Upper lobe of right lung (tissue), 1 donor: ENCODE measurements around the gene MPHOSPH9. TPM values are rescaled to one million over a fixed set of nuclear protein-coding genes. Genes with fewer than 3 reads are reported as not detected.

ENCODE experiments used
- ATAC-seq: fragments of 200-7000 bp; cut with Tn5 transposase; one replicate; pipeline ENCODE4 v1.9.1; 2020; ENCODE audit warnings: mild to moderate bottlenecking, moderate library complexity
- DNase-seq: peaks from one replicate; pipeline ENCODE4 v3.0.0-alpha.2; 2020
- H3K27ac ChIP-seq: fragments of 200-600 bp; one replicate; pipeline ENCODE4 v1.8.0; 2022
- H3K27me3 ChIP-seq: fragments of 200-600 bp; one replicate; pipeline ENCODE4 v1.8.0; 2022; ENCODE audit warnings: mild to moderate bottlenecking
- H3K36me3 ChIP-seq: fragments of 200-600 bp; one replicate; pipeline ENCODE4 v1.8.0; 2022
- H3K4me1 ChIP-seq: fragments of 200-600 bp; one replicate; pipeline ENCODE4 v1.8.0; 2022
- H3K4me3 ChIP-seq: fragments of 200-600 bp; one replicate; pipeline ENCODE4 v1.8.0; 2022; ENCODE audit warnings: mild to moderate bottlenecking
- H3K9me3 ChIP-seq: fragments of 200-600 bp; one replicate; pipeline ENCODE4 v1.8.0; 2022
- intact Hi-C: fragments of 100-400 bp; cut with DNase I; formaldehyde crosslinking; loops from one replicate; pipeline ENCODE4 v1.11.0; 2022
- total RNA-seq: library from RNA; stranded (reverse); fragmentation: NEBNext Ultra II Directional; extraction: Animal tissue kit (Norgen Biotek cat#: 25700); gene quantifications from one replicate; pipeline ENCODE4 v1.2.1, GENCODE V29; 2021
- TF ChIP-seq, protein P1 (sequence below): fragments of 200-600 bp; IDR thresholded peaks from one replicate; pipeline ENCODE4 v1.8.0; 2022; ENCODE audit warnings: antibody characterized with exemption
- donor health status: DM: no; HTN: yes; CAD: no; lungs with severe emphysema.

MPHOSPH9 gene
- total RNA-seq, 1 donor from 2014 or later, result 20.3 TPM

DNA sequence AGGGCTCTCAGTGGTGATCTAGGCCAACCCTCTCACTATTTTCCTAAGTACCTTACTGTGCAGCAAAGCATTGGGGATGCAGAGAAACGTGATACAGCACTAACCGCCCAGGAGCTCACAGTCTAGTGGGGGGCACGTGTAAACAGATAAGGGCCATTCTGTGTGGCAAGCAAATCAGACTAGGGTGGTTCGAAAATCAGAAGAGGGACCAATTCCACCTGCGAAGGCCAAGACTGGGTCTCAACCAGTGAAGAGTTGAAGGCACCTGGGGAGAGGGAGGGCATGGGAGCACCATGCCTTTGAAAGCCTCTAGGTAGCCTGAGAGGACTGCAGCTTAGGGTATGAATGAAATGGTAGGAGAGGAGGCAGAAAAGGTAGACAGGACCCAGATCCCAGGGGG, 84.3 kb downstream of the MPHOSPH9 start:
- ATAC-seq (no peak), DNase-seq (no peak)
- no peaks in the 10 kb centered on the region for H3K36me3 ChIP-seq
- H3K9me3 ChIP-seq, result no peaks in the 10 kb centered on the region
- H3K27ac ChIP-seq, result peak overlapping the region; percentile 75
- intact Hi-C loops, result no loop called here
- peaks cover 31% of the 10 kb centered on the region for H3K4me1 ChIP-seq
- TF ChIP-seq, protein P1, sequence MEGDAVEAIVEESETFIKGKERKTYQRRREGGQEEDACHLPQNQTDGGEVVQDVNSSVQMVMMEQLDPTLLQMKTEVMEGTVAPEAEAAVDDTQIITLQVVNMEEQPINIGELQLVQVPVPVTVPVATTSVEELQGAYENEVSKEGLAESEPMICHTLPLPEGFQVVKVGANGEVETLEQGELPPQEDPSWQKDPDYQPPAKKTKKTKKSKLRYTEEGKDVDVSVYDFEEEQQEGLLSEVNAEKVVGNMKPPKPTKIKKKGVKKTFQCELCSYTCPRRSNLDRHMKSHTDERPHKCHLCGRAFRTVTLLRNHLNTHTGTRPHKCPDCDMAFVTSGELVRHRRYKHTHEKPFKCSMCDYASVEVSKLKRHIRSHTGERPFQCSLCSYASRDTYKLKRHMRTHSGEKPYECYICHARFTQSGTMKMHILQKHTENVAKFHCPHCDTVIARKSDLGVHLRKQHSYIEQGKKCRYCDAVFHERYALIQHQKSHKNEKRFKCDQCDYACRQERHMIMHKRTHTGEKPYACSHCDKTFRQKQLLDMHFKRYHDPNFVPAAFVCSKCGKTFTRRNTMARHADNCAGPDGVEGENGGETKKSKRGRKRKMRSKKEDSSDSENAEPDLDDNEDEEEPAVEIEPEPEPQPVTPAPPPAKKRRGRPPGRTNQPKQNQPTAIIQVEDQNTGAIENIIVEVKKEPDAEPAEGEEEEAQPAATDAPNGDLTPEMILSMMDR, result no peak
- H3K27me3 ChIP-seq, result no peaks in the 10 kb centered on the region
- no peak overlapping the region for H3K4me3 ChIP-seq

DNA sequence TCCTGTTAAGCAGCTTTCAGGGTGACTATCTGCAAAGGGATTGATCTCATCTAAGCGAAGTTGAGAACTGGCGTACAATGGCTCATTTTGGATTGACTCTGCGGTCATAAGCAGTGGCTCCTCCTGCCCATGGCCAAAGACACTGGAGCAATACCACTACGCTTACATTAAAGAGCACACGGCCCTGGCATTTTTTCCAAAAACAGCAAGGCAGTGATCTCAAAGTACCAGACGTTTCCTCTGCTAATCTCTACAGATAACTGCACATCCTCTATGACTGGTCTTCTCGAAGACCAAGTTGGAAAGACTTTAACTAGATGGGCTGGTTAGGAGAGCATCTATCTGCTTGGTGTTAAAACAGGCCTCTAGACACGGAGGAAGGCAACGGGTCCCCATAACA, 84.7 kb downstream of the MPHOSPH9 start:
- DNase-seq (no peak), ATAC-seq (no peak)
- no peaks in the 10 kb centered on the region for H3K27me3 ChIP-seq
- H3K4me3 ChIP-seq, result no peak overlapping the region
- intact Hi-C loops, result no loop called here
- no peaks in the 10 kb centered on the region for H3K9me3 ChIP-seq
- peaks cover 36% of the 10 kb centered on the region for H3K4me1 ChIP-seq
- no peaks in the 10 kb centered on the region for H3K36me3 ChIP-seq
- TF ChIP-seq, protein P1, result no peak
- no peak overlapping the region for H3K27ac ChIP-seq

DNA sequence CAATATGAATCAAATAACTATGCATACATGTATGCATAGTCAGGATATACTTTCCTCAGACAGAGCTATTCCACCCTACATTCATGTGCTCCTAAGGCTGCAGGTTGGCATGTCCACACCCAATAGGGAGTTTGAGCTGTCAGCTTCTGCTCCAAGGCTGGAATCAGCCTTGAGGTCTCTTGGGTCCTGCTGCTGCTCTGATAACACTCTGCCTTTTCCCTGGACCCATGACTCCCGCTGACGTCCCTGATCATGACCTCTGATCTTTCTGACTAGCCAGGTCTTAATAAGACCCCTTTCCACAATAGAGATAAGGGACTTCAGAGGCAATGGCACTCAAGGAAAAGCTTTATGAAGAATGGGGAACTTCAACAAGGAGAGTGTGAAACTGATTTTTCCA, 87.7 kb downstream of the MPHOSPH9 start:
- H3K36me3 ChIP-seq, result no peaks in the 10 kb centered on the region
- no peak overlapping the region for H3K27ac ChIP-seq
- no peak overlapping the region for H3K4me3 ChIP-seq
- no peaks in the 10 kb centered on the region for H3K27me3 ChIP-seq
- TF ChIP-seq, protein P1, result no peak
- no peaks in the 10 kb centered on the region for H3K9me3 ChIP-seq
- peaks cover 59% of the 10 kb centered on the region for H3K4me1 ChIP-seq
- intact Hi-C loops, result no loop called here
- no peak for DNase-seq
- ATAC-seq, result no peak

DNA sequence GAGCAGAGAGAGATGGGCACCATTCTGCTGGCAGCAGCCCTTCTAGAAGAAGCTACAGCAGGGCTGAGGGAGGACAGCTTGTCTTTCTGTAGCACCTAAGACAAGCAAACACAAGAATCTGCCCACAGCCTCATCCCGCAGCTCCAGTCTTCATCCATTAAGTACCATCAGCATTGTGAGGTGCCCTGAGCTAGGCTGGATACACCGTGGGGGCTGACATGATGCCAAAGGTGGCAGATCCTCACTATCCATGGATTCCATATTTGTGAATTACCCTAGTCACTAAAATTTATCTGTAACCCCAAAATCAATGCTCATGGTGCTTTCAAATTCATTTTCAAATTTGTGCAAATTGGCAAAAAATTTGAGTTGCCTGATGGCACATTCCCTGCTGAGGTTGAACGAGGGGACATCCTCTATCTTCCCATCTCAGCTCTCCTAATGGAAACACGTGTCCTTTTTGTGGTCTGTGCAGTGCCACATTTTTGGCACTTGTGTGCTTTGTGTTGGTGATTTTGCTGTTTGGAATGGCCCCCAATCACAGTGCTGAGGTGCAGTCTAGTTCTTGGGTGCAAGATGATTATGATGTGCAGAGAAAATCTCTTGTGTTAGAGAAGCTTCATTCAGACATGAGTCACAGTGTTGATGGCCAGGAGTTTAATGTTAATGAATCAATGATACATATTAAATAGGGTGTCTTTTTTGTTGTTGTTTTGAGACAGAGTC, 89.0 kb downstream of the MPHOSPH9 start:
- no peaks in the 10 kb centered on the region for H3K36me3 ChIP-seq
- ATAC-seq, result no peak
- H3K9me3 ChIP-seq, result no peaks in the 10 kb centered on the region
- H3K4me3 ChIP-seq, result no peak overlapping the region
- H3K27me3 ChIP-seq, result no peaks in the 10 kb centered on the region
- intact Hi-C loops, result no loop called here
- peak overlapping the region; percentile 65 for H3K27ac ChIP-seq
- H3K4me1 ChIP-seq, result peaks cover 55% of the 10 kb centered on the region
- DNase-seq, result no peak
- TF ChIP-seq, protein P1, result no peak

DNA sequence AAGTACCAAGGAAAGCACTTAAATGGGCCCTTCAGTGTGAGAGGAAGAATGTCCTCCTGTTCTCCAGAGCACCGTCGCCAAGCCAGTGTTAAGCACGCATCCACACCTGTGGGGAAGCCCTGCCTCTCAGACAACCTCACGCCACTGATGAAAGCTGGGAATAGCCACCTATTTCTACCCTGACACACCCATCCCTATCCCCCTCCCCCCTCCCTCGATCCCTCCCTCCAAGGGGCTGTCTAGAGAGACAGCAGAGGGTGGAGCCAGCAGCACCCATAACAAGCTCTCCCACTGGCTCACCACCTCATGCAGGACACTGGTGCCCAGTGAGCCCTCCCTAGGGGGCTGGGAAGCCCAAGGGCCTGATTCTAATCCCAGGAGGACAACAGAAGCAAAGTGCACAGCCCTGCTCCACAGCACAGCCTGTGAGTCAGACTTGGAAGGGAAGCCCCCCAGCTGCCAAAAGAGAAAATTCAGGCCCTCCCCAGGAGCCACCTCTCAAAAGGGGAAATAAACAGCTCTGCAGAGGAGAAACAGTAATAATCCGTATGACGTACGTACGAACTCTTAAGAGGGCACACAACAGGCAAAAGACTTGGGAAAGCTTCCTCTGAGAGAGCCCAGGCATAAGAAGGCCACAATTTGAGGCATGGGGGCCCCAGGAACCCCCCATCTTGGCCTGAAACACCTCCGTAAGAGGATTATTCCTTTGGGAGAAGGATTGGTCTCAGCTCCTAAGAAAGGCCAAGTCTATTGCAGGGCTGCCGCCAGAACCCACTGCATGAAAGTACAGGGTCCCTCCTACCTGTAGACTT, 89.8 kb downstream of the MPHOSPH9 start:
- Histone ChIP-seq H3K27ac (peak overlapping the region; percentile 65), H3K9me3 (no peaks in the 10 kb centered on the region), H3K4me1 (peaks cover 55% of the 10 kb centered on the region), H3K27me3 (no peaks in the 10 kb centered on the region), H3K4me3 (no peak overlapping the region), H3K36me3 (no peaks in the 10 kb centered on the region)
- DNase-seq, result peak; percentile 80
- intact Hi-C loops, result no loop called here
- TF ChIP-seq, protein P1, result no peak
- ATAC-seq, result peak; percentile 90
